ENCODE data around the gene TMEM208. TPM values are rescaled to one million over a fixed set of nuclear protein-coding genes. Genes with fewer than 3 reads are reported as not detected.
A peak's percentile ranks its signal among the peaks of the same experiment; 100 is the strongest.

Gene TMEM208
- polyA plus RNA-seq, 1 experiment: 38.5 TPM

- no peak overlapping the region for H3K4me3 ChIP-seq (ENCODE audit: low read depth, low read length)
- DNase-seq (ENCODE audit: low read depth, low spot score): no peak
- no peak overlapping the region for H3K27ac ChIP-seq (ENCODE audit: low read depth, low read length)
- ChIA-PET POLR2A (interaction anchor here (0.5 to 1.3 kb wide), 2 partner anchors 40 to 53 kb away, joined by 3 to 6 read pairs; no protein-coding TSS in a partner anchor), CTCF (interaction anchor here (1.7 kb wide), 1 partner anchor 11 kb away, joined by 6 read pairs; no protein-coding TSS in a partner anchor)
- no peaks in the 10 kb centered on the region; the same call in 1 of the 2 replicates for H3K9me3 ChIP-seq (ENCODE audit: control insufficient read depth, insufficient read depth, low read length)
- no peak for TF ChIP-seq CTCF (IDR thresholded peaks at IDR 0.05; ENCODE audit: low read depth, low read length)
- H3K27me3 ChIP-seq (ENCODE audit: control insufficient read depth, insufficient read depth, low read length): no peaks in the 10 kb centered on the region
Observed at GRCh38 chr16:67271446-67271845, 44.5 kb downstream of the TMEM208 start.

- Histone ChIP-seq H3K27ac (ENCODE audit: low read depth, low read length) (no peak overlapping the region), H3K4me3 (ENCODE audit: low read depth, low read length) (no peak overlapping the region), H3K27me3 (ENCODE audit: control insufficient read depth, insufficient read depth, low read length) (no peaks in the 10 kb centered on the region), H3K9me3 (ENCODE audit: control insufficient read depth, insufficient read depth, low read length) (no peaks in the 10 kb centered on the region; the same call in 1 of the 2 replicates)
- CTCF ChIA-PET: no interaction called here
- POLR2A ChIA-PET: no interaction called here
- DNase-seq (ENCODE audit: low read depth, low spot score): no peak
- TF ChIP-seq CTCF (IDR thresholded peaks at IDR 0.05; ENCODE audit: low read depth, low read length): no peak
Observed at GRCh38 chr16:67275321-67275720, 48.4 kb downstream of the TMEM208 start.

- TF ChIP-seq CTCF (IDR thresholded peaks at IDR 0.05; ENCODE audit: low read depth, low read length): no peak
- H3K4me3 ChIP-seq (ENCODE audit: low read depth, low read length): peak overlapping the region; percentile 68
- peak; percentile 96 for DNase-seq (ENCODE audit: low read depth, low spot score)
- no peaks in the 10 kb centered on the region for H3K27me3 ChIP-seq (ENCODE audit: control insufficient read depth, insufficient read depth, low read length)
- peak overlapping the region; percentile 98 for H3K27ac ChIP-seq (ENCODE audit: low read depth, low read length)
- no peaks in the 10 kb centered on the region; the same call in 1 of the 2 replicates for H3K9me3 ChIP-seq (ENCODE audit: control insufficient read depth, insufficient read depth, low read length)
- ChIA-PET POLR2A (interaction anchor here (0.6 to 1.5 kb wide), 12 partner anchors 9 to 138 kb away, joined by 3 to 8 read pairs (median 4); partner anchors contain the start of genes FHOD1, TMEM208 and TPPP3), CTCF (interaction anchor here (1.0 to 2.3 kb wide), 4 partner anchors 17 to 189 kb away, joined by 3 to 7 read pairs (median 5); partner anchors contain the start of gene ZDHHC1)
Observed at GRCh38 chr16:67277294-67277998, 50.5 kb downstream of the TMEM208 start.

GRCh38 chr16:67277999-67278772 lies 51.3 kb downstream of the TMEM208 start:
- CTCF ChIA-PET: interaction anchor here (0.8 to 2.3 kb wide), 6 partner anchors 18 to 188 kb away, joined by 3 to 7 read pairs (median 4); partner anchors contain the start of gene ZDHHC1
- Histone ChIP-seq H3K27me3 (ENCODE audit: control insufficient read depth, insufficient read depth, low read length) (no peaks in the 10 kb centered on the region), H3K9me3 (ENCODE audit: control insufficient read depth, insufficient read depth, low read length) (no peaks in the 10 kb centered on the region; the same call in 1 of the 2 replicates), H3K27ac (ENCODE audit: low read depth, low read length) (peak overlapping the region; percentile 98), H3K4me3 (ENCODE audit: low read depth, low read length) (peak overlapping the region; percentile 68)
- no peak; the same call in 1 of the 2 replicates for TF ChIP-seq CTCF (IDR thresholded peaks at IDR 0.05; ENCODE audit: low read depth, low read length)
- POLR2A ChIA-PET: interaction anchor here (0.7 to 1.5 kb wide), 5 partner anchors 10 to 139 kb away, joined by 3 to 6 read pairs (median 4); partner anchors contain the start of genes FHOD1 and TPPP3
- DNase-seq (ENCODE audit: low read depth, low spot score): no peak

Small RNA genes lying within 50 kb of the gene (small RNA-seq; reads per million reads assigned to genes)
- gene MIR328 (ENCODE audit: insufficient read length, low read depth): 5.6 reads per million, percentile 54 among the genes with 10 or more reads in this experiment

Other genes starting within 250 kb of the TMEM208 start
- gene CES4A, start 238.5 kb upstream of the TMEM208 start, polyA plus RNA-seq (2011; rRNA removed): 2.8 and 3.3 TPM in 2 replicates
- gene CBFB, start 198.0 kb upstream of the TMEM208 start, polyA plus RNA-seq (2011; rRNA removed): 35.9 and 46.1 TPM in 2 replicates
- gene PHAF1, start 117.2 kb upstream of the TMEM208 start, polyA plus RNA-seq (2011; rRNA removed): 24.6 and 26.1 TPM in 2 replicates
- 18.6 and 25.6 TPM in 2 replicates for gene B3GNT9, start 76.1 kb upstream of the TMEM208 start, polyA plus RNA-seq (2011; rRNA removed)
- 9.4 and 10.9 TPM in 2 replicates for gene TRADD, start 67.2 kb upstream of the TMEM208 start, polyA plus RNA-seq (2011; rRNA removed)
- gene FBXL8, start 67.2 kb upstream of the TMEM208 start, polyA plus RNA-seq (2011; rRNA removed): 2.7 and 3.2 TPM in 2 replicates
- gene HSF4, start 62.4 kb upstream of the TMEM208 start, polyA plus RNA-seq (2011; rRNA removed): 0.82 and 1.0 TPM in 2 replicates
- gene NOL3, start 56.6 kb upstream of the TMEM208 start, polyA plus RNA-seq (2011; rRNA removed): 8.2 and 10.7 TPM in 2 replicates
- 13.9 and 18.1 TPM in 2 replicates for gene MATCAP1, start 43.2 kb upstream of the TMEM208 start, polyA plus RNA-seq (2011; rRNA removed)
- not detected in 2 replicates for gene EXOC3L1, start 37.0 kb upstream of the TMEM208 start, polyA plus RNA-seq (2011; rRNA removed)
- 50.0 and 57.9 TPM in 2 replicates for gene E2F4, start 35.0 kb upstream of the TMEM208 start, polyA plus RNA-seq (2011; rRNA removed)
- gene ELMO3, start 28.0 kb upstream of the TMEM208 start, polyA plus RNA-seq (2011; rRNA removed): 0.57 and 0.74 TPM in 2 replicates
- 21.2 and 25.4 TPM in 2 replicates for gene FHOD1, start 20.4 kb downstream of the TMEM208 start, polyA plus RNA-seq (2011; rRNA removed)
- gene SLC9A5, start 21.8 kb downstream of the TMEM208 start, polyA plus RNA-seq (2011; rRNA removed): 2.4 and 3.1 TPM in 2 replicates
- gene PLEKHG4, start 52.4 kb downstream of the TMEM208 start, polyA plus RNA-seq (2011; rRNA removed): 17.2 and 23.3 TPM in 2 replicates
- 0.21 and 0.25 TPM in 2 replicates for gene KCTD19, start 99.6 kb downstream of the TMEM208 start, polyA plus RNA-seq (2011; rRNA removed)
- 0.21 and 0.41 TPM in 2 replicates for gene LRRC36, start 99.7 kb downstream of the TMEM208 start, polyA plus RNA-seq (2011; rRNA removed)
- gene TPPP3, start 166.4 kb downstream of the TMEM208 start, polyA plus RNA-seq (2011; rRNA removed): 1.5 TPM in 2 replicates
- gene ZDHHC1, start 189.3 kb downstream of the TMEM208 start, polyA plus RNA-seq (2011; rRNA removed): 1.9 and 2.7 TPM in 2 replicates
- gene HSD11B2, start 204.0 kb downstream of the TMEM208 start, polyA plus RNA-seq (2011; rRNA removed): 0.07 TPM in 1 of 2 replicates, not detected in the other